GM12878 (cell line): ENCODE measurements around the gene SUGP1. TPM values are rescaled to one million over a fixed set of nuclear protein-coding genes. Genes with fewer than 3 reads are reported as not detected.

Experiments used
- ATAC-seq: fragments of 200-7000 bp; cut with Tn5 transposase; 3 replicates; pipeline ENCODE4 v1.9.1; 2020; ENCODE audit warnings: mild to moderate bottlenecking, moderate library complexity
- BruUV-seq: library from RNA; stranded (reverse); fragments of 400-500 nt; replicated peaks from 2 replicates; lab custom pipeline; 2021; lab: Mats Ljungman, UMichigan
- CTCF ChIA-PET: fragments of 300-600 bp; sonication (Branson Sonifier 250); formaldehyde crosslinking; extraction: SDS; loops from one replicate; lab custom pipeline; 2021; ENCODE audit warnings: inconsistent platforms; lab: Yijun Ruan, JAX
- POLR2A ChIA-PET: fragments of 350-600 bp; formaldehyde crosslinking; extraction: SDS; loops from one replicate; lab custom pipeline; 2021; ENCODE audit warnings: inconsistent platforms; lab: Charles Lee
- RAD21 ChIA-PET: fragments of 300-600 bp; sonication (Branson Sonifier 250); formaldehyde crosslinking; loops from one replicate; lab custom pipeline; 2023; ENCODE audit warnings: antibody characterized with exemption; ENCODE audit not compliant: unreplicated experiment; lab: Charles Lee
- SMC1A ChIA-PET: fragments of 300-600 bp; sonication (Branson Sonifier 250); formaldehyde crosslinking; loops from one replicate; lab custom pipeline; 2023; ENCODE audit not compliant: unreplicated experiment, uncharacterized antibody; lab: Charles Lee
- DNase-seq: peaks from one replicate; pipeline ENCODE4 v3.0.0-alpha.2; 2011; ENCODE audit warnings: low read depth, low spot score
- FAIRE-seq: peaks from 3 replicates; lab custom pipeline; 2011; peaks lifted over from hg19 to GRCh38; lab: Jason Lieb, UNC
- H2AFZ ChIP-seq: 2 replicates; pipeline ENCODE4 v1.6.0; 2011; ENCODE audit warnings: low read depth, low read length, control low read depth; ENCODE audit not compliant: control insufficient read depth
- H3K27ac ChIP-seq: 2 replicates; pipeline ENCODE4 v1.5.1; 2011; ENCODE audit warnings: control low read depth; ENCODE audit not compliant: control insufficient read depth, insufficient read depth
- H3K27me3 ChIP-seq, 2 experiments: replicated peaks in 1 of 2; 2 replicates each; pipeline versions ENCODE4 v1.6.0 to v1.6.1; 2011; ENCODE audit warnings: low read length in 1 of 2; ENCODE audit not compliant: control insufficient read depth in 2 of 2, insufficient read depth in 2 of 2
- H3K36me3 ChIP-seq, 2 experiments: 2 replicates each; pipeline ENCODE4 v1.5.1; 2011; ENCODE audit warnings: low read length in 1 of 2; ENCODE audit not compliant: control insufficient read depth in 2 of 2, insufficient read depth in 2 of 2
- H3K4me1 ChIP-seq: 2 replicates; pipeline ENCODE4 v1.6.1; 2011; ENCODE audit warnings: mild to moderate bottlenecking, low read length, moderate library complexity, mixed read lengths; ENCODE audit not compliant: control insufficient read depth, insufficient read depth
- H3K4me2 ChIP-seq: 2 replicates; pipeline ENCODE4 v1.6.0; 2011; ENCODE audit warnings: control low read depth; ENCODE audit not compliant: control insufficient read depth, insufficient read depth
- H3K4me3 ChIP-seq: fragments of 200-600 bp; sonication (generic); 2 replicates; pipeline ENCODE4 v1.5.1; 2016
- H3K79me2 ChIP-seq: 2 replicates; pipeline ENCODE4 v1.6.0; 2011; ENCODE audit warnings: low read length; ENCODE audit not compliant: control insufficient read depth, insufficient read depth
- H3K9ac ChIP-seq: 2 replicates; pipeline ENCODE4 v1.8.0; 2011; ENCODE audit warnings: low read length, control low read depth, mixed read lengths; ENCODE audit not compliant: control insufficient read depth, insufficient read depth
- H3K9me3 ChIP-seq: replicated peaks from 3 replicates; pipeline ENCODE4 v1.5.1; 2011; ENCODE audit warnings: mild to moderate bottlenecking, low read length; ENCODE audit not compliant: control insufficient read depth, insufficient read depth
- H4K20me1 ChIP-seq: 2 replicates; pipeline ENCODE4 v1.6.0; 2011; ENCODE audit not compliant: control insufficient read depth, insufficient read depth
- CBX5 ChIP-seq: sonication (generic); IDR thresholded peaks from 2 replicates; pipeline ENCODE4 v1.6.1; 2016; ENCODE audit warnings: low read depth, moderate library complexity, mild to moderate bottlenecking, inconsistent platforms
- CHD1 ChIP-seq: IDR thresholded peaks from 2 replicates; pipeline ENCODE4 v1.6.1; 2012; ENCODE audit warnings: low read depth, low read length, improper control_type of control experiment
- CHD4 ChIP-seq: fragments of 200-600 bp; sonication (generic); IDR thresholded peaks from 2 replicates; pipeline ENCODE4 v1.6.1; 2016; ENCODE audit warnings: mild to moderate bottlenecking
- ETV6 ChIP-seq, 2 experiments: fragments of 450-650 bp in 1 of 2; IDR thresholded peaks in 1 of 2; conservative IDR thresholded peaks in 1 of 2; 2 replicates each; pipeline ENCODE4 v1.6.1; 2014; ENCODE audit warnings: antibody characterized with exemption in 1 of 2, borderline replicate concordance in 1 of 2, low read depth in 1 of 2, mild to moderate bottlenecking in 1 of 2, moderate library complexity in 1 of 2
- HCFC1 ChIP-seq: fragments of 150-350 bp; IDR thresholded peaks from 2 replicates; pipeline ENCODE4 v1.6.1; 2014; ENCODE audit warnings: low read length
- HSF1 ChIP-seq: fragments of 150-350 bp; IDR thresholded peaks from 2 replicates; pipeline ENCODE4 v1.6.1; 2014; ENCODE audit warnings: mild to moderate bottlenecking, low read depth, low read length
- KDM1A ChIP-seq: fragments of 200-600 bp; sonication (generic); IDR thresholded peaks from 2 replicates; pipeline ENCODE4 v1.6.1; 2016; ENCODE audit warnings: borderline replicate concordance
- MYB ChIP-seq: fragments of 150-350 bp; IDR thresholded peaks from 2 replicates; pipeline ENCODE4 v1.6.1; 2014; ENCODE audit warnings: mild to moderate bottlenecking, low read depth, low read length, borderline replicate concordance
- SMARCA5 ChIP-seq: fragments of 450-650 bp; IDR thresholded peaks from 2 replicates; pipeline ENCODE4 v1.6.1; 2017; ENCODE audit warnings: mild to moderate bottlenecking
- SMC3 ChIP-seq: IDR thresholded peaks from 2 replicates; pipeline ENCODE4 v1.6.1; 2011; ENCODE audit warnings: low read length, improper control_type of control experiment, borderline replicate concordance
- SP1 ChIP-seq: IDR thresholded peaks from one replicate; pipeline ENCODE4 v1.6.1; 2011; ENCODE audit warnings: low read depth, low read length
- SREBF1 ChIP-seq: IDR thresholded peaks from 2 replicates; pipeline ENCODE4 v1.6.1; 2012; ENCODE audit warnings: mild to moderate bottlenecking, low read length
- STAT1 ChIP-seq: fragments of 450-650 bp; conservative IDR thresholded peaks from 2 replicates; pipeline ENCODE4 v1.6.1; 2014; ENCODE audit warnings: antibody characterized with exemption, mild to moderate bottlenecking
- WGBS: methylation state at CpG from one replicate; pipeline ENCODE4 v1.1.6; 2016; ENCODE audit warnings: low lambda C conversion rate; ENCODE audit not compliant: insufficient replicate concordance, insufficient coverage; ENCODE audit errors: missing lambda C conversion rate; 5-methylcytosine and 5-hydroxymethylcytosine counted together
- in situ Hi-C: fragments of 300-500 bp; cut with MboI; formaldehyde crosslinking; loops from 9 replicates; pipeline ENCODE4 v1.14.3; 2018; ENCODE audit warnings: mixed read lengths
- intact Hi-C: fragments of 100-400 bp; cut with micrococcal nuclease; formaldehyde crosslinking; loops from one replicate; pipeline ENCODE4 v1.14.2; 2022; ENCODE audit not compliant: unreplicated experiment
- polyA plus RNA-seq, 11 experiments: library from polyadenylated mRNA; depleted of rRNA in 4 of 11; unstranded in 6 of 11; stranded (reverse) in 5 of 11; fragments of >200 nt; fragmentation: Nextera tagmentation in 4 of 11; fragmentation: Illumina TruSeq in 1 of 11; extraction: Ambion mirVana in 4 of 11; extraction: Trizol in 1 of 11; gene quantifications; 1 replicate in 1 of 11; 2 replicates in 10 of 11; pipeline versions ENCODE4 v1.2.1 to v1.2.3, GENCODE V29; 2011 to 2016; ENCODE audit warnings: inconsistent platforms in 2 of 11, missing spikeins in 2 of 11, low read depth in 1 of 11
- total RNA-seq, 4 experiments: library from RNA; depleted of rRNA in 3 of 4; stranded (reverse); fragments of >200 nt in 3 of 4; fragmentation: Illumina TruSeq in 1 of 4; extraction: Trizol in 1 of 4; gene quantifications; 2 replicates each; pipeline versions ENCODE4 v1.2.1 to v1.2.3, GENCODE V29; 2013 to 2021
- TF ChIP-seq, protein P1 (sequence below): fragments of 450-650 bp; IDR thresholded peaks from 2 replicates; pipeline ENCODE4 v1.6.1; 2016; ENCODE audit warnings: mild to moderate bottlenecking

Gene SUGP1
- total and polyA plus RNA-seq, 10 of the 15 experiments (the other 5 are each of a cell fraction or from before 2014, with no cell fraction given): 1.6 to 70.2 (median 38.4) TPM

GRCh38 chr19:19336597-19336996 is 16.3 kb upstream of the SUGP1 start:
- no peak overlapping the region for H3K4me3 ChIP-seq
- no peaks in the 10 kb centered on the region for H3K27me3 ChIP-seq
- H3K79me2 ChIP-seq: no peaks in the 10 kb centered on the region
- POLR2A ChIA-PET: interaction anchor here (0.7 kb wide), 1 partner anchor 14 kb away, joined by 5 read pairs; no protein-coding TSS in a partner anchor
- no peak for TF ChIP-seq STAT1
- TF ChIP-seq SMC3: no peak
- no peak for TF ChIP-seq SP1
- no peak for TF ChIP-seq ETV6 (conservative IDR thresholded peaks at IDR 0.05 in 1 of 2, IDR thresholded peaks at IDR 0.05 in 1 of 2; ENCODE audit: borderline replicate concordance in 1 of 2, low read depth in 1 of 2)
- TF ChIP-seq HCFC1: no peak
- TF ChIP-seq HSF1: no peak
- no peak for TF ChIP-seq CBX5
- TF ChIP-seq MYB: no peak
- no peak for TF ChIP-seq SMARCA5
- no peak for TF ChIP-seq SREBF1
- TF ChIP-seq CHD4: no peak
- no peak for TF ChIP-seq CHD1
- TF ChIP-seq KDM1A: no peak
- TF ChIP-seq, protein P1, sequence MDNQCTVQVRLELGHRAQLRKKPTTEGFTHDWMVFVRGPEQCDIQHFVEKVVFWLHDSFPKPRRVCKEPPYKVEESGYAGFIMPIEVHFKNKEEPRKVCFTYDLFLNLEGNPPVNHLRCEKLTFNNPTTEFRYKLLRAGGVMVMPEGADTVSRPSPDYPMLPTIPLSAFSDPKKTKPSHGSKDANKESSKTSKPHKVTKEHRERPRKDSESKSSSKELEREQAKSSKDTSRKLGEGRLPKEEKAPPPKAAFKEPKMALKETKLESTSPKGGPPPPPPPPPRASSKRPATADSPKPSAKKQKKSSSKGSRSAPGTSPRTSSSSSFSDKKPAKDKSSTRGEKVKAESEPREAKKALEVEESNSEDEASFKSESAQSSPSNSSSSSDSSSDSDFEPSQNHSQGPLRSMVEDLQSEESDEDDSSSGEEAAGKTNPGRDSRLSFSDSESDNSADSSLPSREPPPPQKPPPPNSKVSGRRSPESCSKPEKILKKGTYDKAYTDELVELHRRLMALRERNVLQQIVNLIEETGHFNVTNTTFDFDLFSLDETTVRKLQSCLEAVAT: no peak
- no peak for DNase-seq
- intact Hi-C loops: no loop called here
- in situ Hi-C loops: no loop called here
- BruUV-seq: no TSS peak
- no peak overlapping the region for H3K4me2 ChIP-seq
- no peak overlapping the region for H3K9ac ChIP-seq
- FAIRE-seq: no peak
- peaks cover 23 to 24% of the 10 kb centered on the region in 2 experiments; a peak in 3 of 4 replicates for H3K36me3 ChIP-seq
- SMC1A ChIA-PET: no interaction called here
- CTCF ChIA-PET: no interaction called here
- no peaks in the 10 kb centered on the region; the same call in 1 of the 2 replicates for H4K20me1 ChIP-seq
- ATAC-seq: no peak
- 48% methylated on average over 3 of the region's 3 CpGs for WGBS
- H3K9me3 ChIP-seq: no peaks in the 10 kb centered on the region
- no peak overlapping the region for H3K27ac ChIP-seq
- H2AFZ ChIP-seq: no peak overlapping the region
- H3K4me1 ChIP-seq: no peaks in the 10 kb centered on the region
- RAD21 ChIA-PET: no interaction called here
